Activated T-cell treated with anti-CD3 and anti-CD28 coated beads, Interleukin-2, amount 50 U/mL, for 4 hours (primary cell): ENCODE measurements around the gene ZFP1. TPM values are rescaled to one million over a fixed set of nuclear protein-coding genes. Genes with fewer than 3 reads are reported as not detected.
"Not testable (repeated sequence)": the region's sequence is repeated elsewhere in the genome, so short reads cannot be mapped to it uniquely, and the experiment has no call there.

Experiments
- ATAC-seq, 2 donors: fragments of 200-7000 bp; cut with Tn5 transposase; one replicate each; pipeline ENCODE4 v1.10.0; 2021
- DNase-seq: peaks from one replicate; pipeline ENCODE4 v3.0.0-alpha.2; 2020
- H3K27me3 Mint-ChIP-seq: one replicate; pipeline ENCODE4 v1.8.0; 2021; ENCODE audit warnings: low read depth, mixed read lengths
- H3K36me3 Mint-ChIP-seq: one replicate; pipeline ENCODE4 v1.8.0; 2022; ENCODE audit warnings: mixed read lengths; ENCODE audit not compliant: insufficient read depth
- H3K4me1 Mint-ChIP-seq: one replicate; pipeline ENCODE4 v1.8.0; 2021; ENCODE audit warnings: low read depth, mixed read lengths
- H3K4me3 Mint-ChIP-seq: one replicate; pipeline ENCODE4 v1.8.0; 2021; ENCODE audit warnings: mild to moderate bottlenecking, moderate library complexity, mixed read lengths
- H3K9me3 Mint-ChIP-seq: one replicate; pipeline ENCODE4 v1.8.0; 2021; ENCODE audit warnings: mixed read lengths
- total RNA-seq, 3 donors: library from RNA; stranded (reverse); gene quantifications; one replicate each; pipeline ENCODE4 v1.2.1, GENCODE V29; 2021

The ZFP1 gene
- total RNA-seq, 3 donors from 2014 or later, result 11.5 to 13.4 (median 13.4) TPM

- peaks cover 2% of the 10 kb centered on the region for H3K4me1 Mint-ChIP-seq
- no peak overlapping the region for H3K4me3 Mint-ChIP-seq
- ATAC-seq, result no peak
- no peak for DNase-seq
- no peaks in the 10 kb centered on the region for H3K27me3 Mint-ChIP-seq
- peaks cover 13% of the 10 kb centered on the region for H3K9me3 Mint-ChIP-seq
- H3K36me3 Mint-ChIP-seq, result no peaks in the 10 kb centered on the region
Measured at GRCh38 chr16:75120253-75120652, 28.1 kb upstream of the ZFP1 start.

GRCh38 chr16:75121949-75122568 is 26.3 kb upstream of the ZFP1 start:
- no peak for DNase-seq

GRCh38 chr16:75122609-75123008 is 25.7 kb upstream of the ZFP1 start:
- H3K4me1 Mint-ChIP-seq, result no peaks in the 10 kb centered on the region

More at GRCh38 chr16:75121949-75122568, 26.3 kb upstream of the ZFP1 start:
- Mint-ChIP-seq H3K9me3 (peaks cover 13% of the 10 kb centered on the region), H3K4me3 (no peak overlapping the region), H3K27me3 (no peaks in the 10 kb centered on the region), H3K4me1 (no peaks in the 10 kb centered on the region), H3K36me3 (no peaks in the 10 kb centered on the region)
- ATAC-seq, result no peak

GRCh38 chr16:75127713-75128415 is 20.5 kb upstream of the ZFP1 start:
- Mint-ChIP-seq H3K27me3 (no peaks in the 10 kb centered on the region), H3K4me1 (peaks cover 13% of the 10 kb centered on the region), H3K36me3 (peaks cover 2% of the 10 kb centered on the region), H3K9me3 (peaks cover 8% of the 10 kb centered on the region), H3K4me3 (no peak overlapping the region)
- DNase-seq (no peak), ATAC-seq (no peak)

More at GRCh38 chr16:75122609-75123008, 25.7 kb upstream of the ZFP1 start:
- no peak for ATAC-seq
- Mint-ChIP-seq H3K27me3 (no peaks in the 10 kb centered on the region), H3K9me3 (peaks cover 16% of the 10 kb centered on the region), H3K4me3 (no peak overlapping the region), H3K36me3 (no peaks in the 10 kb centered on the region)
- DNase-seq, result no peak

GRCh38 chr16:75129421-75130149 is 18.7 kb upstream of the ZFP1 start:
- H3K36me3 Mint-ChIP-seq, H3K27me3 Mint-ChIP-seq, H3K4me3 Mint-ChIP-seq: not testable (repeated sequence)

GRCh38 chr16:75130150-75130771 is 18.1 kb upstream of the ZFP1 start:
- peaks cover 2% of the 10 kb centered on the region for H3K36me3 Mint-ChIP-seq
- peaks cover 8% of the 10 kb centered on the region for H3K9me3 Mint-ChIP-seq
- no peak for DNase-seq

More at GRCh38 chr16:75129421-75130149, 18.7 kb upstream of the ZFP1 start:
- not testable (repeated sequence) for ATAC-seq, DNase-seq, H3K9me3 Mint-ChIP-seq
- H3K4me1 Mint-ChIP-seq, result peaks cover 13% of the 10 kb centered on the region

GRCh38 chr16:75131081-75131480 is 17.2 kb upstream of the ZFP1 start:
- DNase-seq (no peak), ATAC-seq (no peak)
- no peaks in the 10 kb centered on the region for H3K27me3 Mint-ChIP-seq
- peaks cover 8% of the 10 kb centered on the region for H3K9me3 Mint-ChIP-seq
- no peak overlapping the region for H3K4me3 Mint-ChIP-seq
- peaks cover 13% of the 10 kb centered on the region for H3K4me1 Mint-ChIP-seq
- H3K36me3 Mint-ChIP-seq, result peaks cover 2% of the 10 kb centered on the region

More at GRCh38 chr16:75130150-75130771, 18.1 kb upstream of the ZFP1 start:
- no peak for ATAC-seq
- Mint-ChIP-seq H3K4me1 (peaks cover 13% of the 10 kb centered on the region), H3K27me3 (no peaks in the 10 kb centered on the region), H3K4me3 (no peak overlapping the region)

GRCh38 chr16:75138233-75138632 is 10.1 kb upstream of the ZFP1 start:
- H3K9me3 Mint-ChIP-seq, result no peaks in the 10 kb centered on the region
- H3K4me1 Mint-ChIP-seq, result peaks cover 7% of the 10 kb centered on the region
- no peak overlapping the region for H3K4me3 Mint-ChIP-seq
- H3K36me3 Mint-ChIP-seq, result no peaks in the 10 kb centered on the region
- ATAC-seq (no peak), DNase-seq (no peak)
- H3K27me3 Mint-ChIP-seq, result peaks cover 4% of the 10 kb centered on the region

GRCh38 chr16:75138636-75139035 is 9.7 kb upstream of the ZFP1 start:
- Mint-ChIP-seq H3K4me1 (peaks cover 7% of the 10 kb centered on the region), H3K36me3 (no peaks in the 10 kb centered on the region), H3K27me3 (peaks cover 4% of the 10 kb centered on the region), H3K9me3 (no peaks in the 10 kb centered on the region), H3K4me3 (no peak overlapping the region)
- no peak for ATAC-seq
- DNase-seq, result no peak

GRCh38 chr16:75139498-75139897 is 8.8 kb upstream of the ZFP1 start:
- ATAC-seq, result no peak
- H3K4me1 Mint-ChIP-seq, result peaks cover 7% of the 10 kb centered on the region
- no peaks in the 10 kb centered on the region for H3K36me3 Mint-ChIP-seq
- peaks cover 4% of the 10 kb centered on the region for H3K27me3 Mint-ChIP-seq
- no peaks in the 10 kb centered on the region for H3K9me3 Mint-ChIP-seq
- no peak overlapping the region for H3K4me3 Mint-ChIP-seq
- no peak for DNase-seq

GRCh38 chr16:75143941-75144340 is 4.4 kb upstream of the ZFP1 start:
- H3K36me3 Mint-ChIP-seq, result no peaks in the 10 kb centered on the region
- H3K4me1 Mint-ChIP-seq, result peaks cover 4% of the 10 kb centered on the region
- H3K27me3 Mint-ChIP-seq, result no peaks in the 10 kb centered on the region
- no peak for ATAC-seq
- no peaks in the 10 kb centered on the region for H3K9me3 Mint-ChIP-seq
- no peak overlapping the region for H3K4me3 Mint-ChIP-seq
- no peak for DNase-seq

GRCh38 chr16:75147968-75148310 is 385 bp upstream of the ZFP1 start:
- Mint-ChIP-seq H3K36me3 (peaks cover 22% of the 10 kb centered on the region), H3K4me3 (peak overlapping the region; percentile 86), H3K9me3 (peaks cover 19% of the 10 kb centered on the region), H3K27me3 (no peaks in the 10 kb centered on the region), H3K4me1 (peaks cover 35% of the 10 kb centered on the region)
- DNase-seq (no peak), ATAC-seq (no peak)

- H3K27me3 Mint-ChIP-seq, result no peaks in the 10 kb centered on the region
- no peak for DNase-seq
- H3K36me3 Mint-ChIP-seq, result peaks cover 41% of the 10 kb centered on the region
- peaks cover 19% of the 10 kb centered on the region for H3K9me3 Mint-ChIP-seq
- peaks cover 35% of the 10 kb centered on the region for H3K4me1 Mint-ChIP-seq
- no peak for ATAC-seq
- H3K4me3 Mint-ChIP-seq, result peak overlapping the region; percentile 49
Measured at GRCh38 chr16:75151798-75152197, 3.5 kb downstream of the ZFP1 start.

- Mint-ChIP-seq H3K9me3 (peaks cover 19% of the 10 kb centered on the region), H3K4me3 (no peak overlapping the region), H3K4me1 (peaks cover 33% of the 10 kb centered on the region), H3K27me3 (no peaks in the 10 kb centered on the region), H3K36me3 (peaks cover 45% of the 10 kb centered on the region)
- no peak for DNase-seq
- no peak for ATAC-seq
Measured at GRCh38 chr16:75152635-75153034, 4.3 kb downstream of the ZFP1 start.
